UCSD-AML1 (cell line): ENCODE data around the gene MCU.
"Not testable (repeated sequence)": the region's sequence is repeated elsewhere in the genome, so short reads cannot be mapped to it uniquely, and the experiment has no call there.

Experiments
- DNase-seq: peaks from one replicate; lab custom pipeline; 2025; ENCODE audit not compliant: unreplicated experiment; lab: John Stamatoyannopoulos, UW

MCU gene

DNA sequence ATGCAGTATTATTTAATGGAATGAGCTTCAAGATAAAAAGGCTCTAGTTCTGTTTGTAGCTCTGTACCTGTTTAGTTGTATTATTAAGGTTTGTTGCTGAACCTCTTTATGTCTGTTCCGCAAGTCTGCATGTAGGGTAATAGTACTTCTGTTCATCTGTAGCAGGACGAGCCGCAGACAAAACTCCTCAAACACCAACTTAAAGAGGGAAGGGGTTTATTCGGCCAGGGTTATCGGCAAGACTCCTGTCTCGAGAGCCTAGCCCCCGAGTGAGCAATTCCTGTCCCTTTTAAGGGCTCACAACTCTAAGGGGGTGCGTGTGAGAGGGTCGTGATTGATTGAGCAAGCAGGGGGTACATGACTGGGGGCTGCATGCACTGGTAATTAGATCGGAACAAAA lies 67.0 kb downstream of the MCU start:
- DNase-seq: not testable (repeated sequence)

DNA sequence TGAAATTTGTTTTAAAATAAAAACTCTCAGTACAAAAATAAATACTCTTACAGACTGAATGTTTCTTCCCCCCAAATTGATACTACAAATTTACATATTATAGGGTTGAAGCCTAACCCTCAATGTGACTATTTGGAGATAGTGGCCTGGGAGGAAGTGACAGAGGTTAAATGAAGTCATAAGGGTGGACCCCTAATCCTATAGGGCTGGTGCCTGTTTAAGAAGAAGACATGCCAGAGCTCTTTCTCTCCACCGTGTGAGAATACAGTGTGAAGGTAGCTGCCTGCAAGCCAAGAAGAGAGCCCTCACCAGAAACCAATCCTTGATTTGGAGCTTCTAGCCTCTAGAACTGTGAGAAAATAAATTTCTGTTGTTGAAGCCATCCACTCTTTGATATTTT lies 67.6 kb downstream of the MCU start:
- no peak for DNase-seq

DNA sequence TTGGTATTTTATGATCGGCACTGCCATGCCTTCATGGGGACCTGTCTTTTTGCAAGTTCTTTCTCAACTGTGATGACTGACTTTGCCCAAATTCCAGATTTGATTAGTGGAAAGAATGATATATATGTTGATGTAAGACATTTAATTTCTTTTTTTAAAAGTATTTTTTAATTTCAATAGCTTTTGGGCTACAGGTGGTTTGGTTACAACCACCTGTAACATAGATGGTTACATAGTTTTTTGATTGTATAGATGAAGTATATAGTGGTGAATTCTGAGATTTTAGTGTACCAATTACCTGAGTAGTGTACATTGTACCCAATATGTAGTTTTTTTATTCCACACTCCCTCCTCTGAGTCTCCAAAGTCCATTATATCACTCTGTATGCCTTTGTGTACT lies 69.6 kb downstream of the MCU start:
- no peak for DNase-seq

DNA sequence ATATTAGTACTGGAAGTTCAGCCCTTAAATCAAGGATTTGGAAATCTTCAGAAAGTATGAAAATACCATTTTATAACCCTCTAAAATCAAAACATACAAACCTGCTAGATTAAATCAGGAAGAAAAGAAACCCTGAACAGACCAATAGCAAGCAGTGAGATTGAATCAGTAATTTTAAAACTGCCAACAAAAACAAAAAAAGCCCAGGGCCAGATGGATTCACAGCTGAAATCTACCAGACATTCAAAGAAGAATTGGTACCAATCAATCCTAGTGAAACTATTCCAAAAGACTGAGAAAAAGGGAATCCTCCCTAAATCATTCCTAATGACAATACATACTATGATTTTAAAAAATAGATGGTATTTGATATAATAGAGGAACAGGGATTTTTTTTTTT lies 70.1 kb downstream of the MCU start:
- DNase-seq: no peak

DNA sequence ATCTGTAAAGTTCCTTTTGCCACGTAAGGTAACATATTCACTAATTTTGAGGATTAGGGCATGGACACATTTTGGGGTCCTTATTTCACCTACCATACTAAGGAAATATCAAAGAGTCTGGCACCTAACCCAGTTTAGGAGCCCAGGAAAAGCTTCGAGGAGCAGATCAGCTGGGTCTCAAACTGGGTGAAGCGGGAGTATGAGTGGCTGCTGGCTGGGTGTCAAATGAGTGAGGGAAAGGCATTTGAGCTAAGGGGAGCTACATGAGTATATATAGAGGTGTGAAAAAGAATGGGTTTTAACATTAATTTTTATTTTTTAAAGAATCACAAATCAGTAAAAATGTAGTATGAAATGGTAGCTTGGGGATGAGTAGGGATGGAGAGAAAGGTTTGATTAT lies 71.3 kb downstream of the MCU start:
- no peak for DNase-seq

DNA sequence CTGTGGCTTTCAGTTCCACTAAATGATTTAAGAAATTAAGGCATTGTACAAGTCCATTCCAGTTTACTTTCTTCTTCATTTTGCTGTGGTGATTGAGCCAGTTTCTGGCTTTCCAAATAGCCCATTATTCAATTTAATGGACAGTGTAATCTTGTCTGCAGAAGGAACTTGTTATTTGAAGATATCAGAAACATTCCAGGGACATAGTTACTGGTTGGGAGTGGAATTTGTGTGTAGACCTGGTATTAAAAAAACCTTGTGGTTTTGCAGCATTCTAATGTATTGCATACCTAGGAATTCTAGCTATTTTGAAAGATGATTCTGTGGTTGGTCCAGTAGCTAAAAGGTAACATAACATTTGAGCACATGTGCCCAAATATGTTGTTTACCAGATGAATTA lies 72.2 kb downstream of the MCU start:
- no peak for DNase-seq

DNA sequence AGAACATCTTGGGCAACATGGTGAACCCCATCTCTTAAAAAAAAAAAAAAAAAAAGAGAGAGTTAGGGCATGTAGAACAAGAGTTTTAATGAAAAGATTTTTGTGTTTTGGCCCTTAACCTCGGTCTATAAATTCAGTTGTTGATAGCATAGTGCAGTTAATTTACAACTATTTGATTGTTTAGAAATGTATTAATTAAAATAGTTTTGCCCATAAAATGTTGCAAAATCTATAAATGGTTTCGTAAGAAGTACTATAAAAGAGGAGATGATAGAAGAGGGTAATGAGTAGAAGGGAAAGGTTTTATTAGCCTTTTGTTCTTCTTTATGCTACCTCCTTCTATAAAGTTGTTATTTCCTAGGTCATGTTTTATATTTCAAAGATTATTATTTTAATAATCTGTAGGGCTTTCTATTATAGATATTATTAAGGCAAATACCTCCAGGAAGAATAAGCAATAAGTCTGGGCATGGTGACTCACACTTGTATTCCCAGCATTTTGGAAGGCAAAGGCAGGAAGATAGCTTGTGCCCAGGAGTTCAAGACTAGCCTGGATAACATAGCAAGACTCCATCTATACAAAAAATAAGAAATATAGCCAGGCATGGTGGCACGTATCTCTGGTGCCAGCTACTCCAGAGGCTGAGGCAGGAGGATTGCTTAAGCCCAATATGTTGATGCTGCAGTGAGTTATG lies 73.3 kb downstream of the MCU start:
- DNase-seq: no peak

DNA sequence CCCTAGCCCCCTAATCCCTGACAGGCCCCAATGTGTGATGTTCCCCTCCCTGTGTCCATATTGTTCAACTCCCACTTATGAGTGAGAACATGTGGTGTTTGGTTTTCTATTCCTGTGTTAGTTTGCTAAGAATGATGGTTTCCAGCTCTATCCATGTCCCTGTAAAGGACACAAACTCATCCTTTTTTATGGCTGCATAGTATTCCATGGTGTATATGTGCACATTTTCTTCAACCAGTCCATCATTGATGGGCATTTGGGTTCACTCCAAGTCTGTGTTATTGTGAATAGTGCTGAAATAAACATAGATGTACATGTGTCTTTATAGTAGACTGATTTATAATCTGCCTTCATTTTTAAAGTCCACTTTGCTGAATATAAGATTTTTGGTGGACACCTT lies 79.3 kb downstream of the MCU start:
- not testable (repeated sequence) for DNase-seq

DNA sequence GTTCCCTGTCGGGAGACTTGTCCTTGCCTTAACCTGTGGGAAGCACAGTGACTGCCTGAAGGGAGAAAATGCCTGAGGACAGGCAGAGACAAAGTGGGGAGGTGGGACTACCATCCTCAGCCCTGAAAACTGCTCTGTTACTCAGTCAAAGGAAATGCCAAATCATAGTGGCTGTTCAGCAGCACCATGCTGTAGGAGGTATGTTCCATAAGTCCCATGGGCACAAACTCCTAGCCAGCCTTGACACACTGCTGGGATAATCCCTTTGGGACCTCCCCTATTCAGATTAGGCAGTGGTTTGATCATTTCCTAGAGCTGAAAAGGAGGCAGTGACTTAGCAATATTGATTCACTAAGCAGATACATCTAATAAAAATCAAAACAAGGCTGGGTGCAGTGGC lies 80.1 kb downstream of the MCU start:
- DNase-seq: no peak

DNA sequence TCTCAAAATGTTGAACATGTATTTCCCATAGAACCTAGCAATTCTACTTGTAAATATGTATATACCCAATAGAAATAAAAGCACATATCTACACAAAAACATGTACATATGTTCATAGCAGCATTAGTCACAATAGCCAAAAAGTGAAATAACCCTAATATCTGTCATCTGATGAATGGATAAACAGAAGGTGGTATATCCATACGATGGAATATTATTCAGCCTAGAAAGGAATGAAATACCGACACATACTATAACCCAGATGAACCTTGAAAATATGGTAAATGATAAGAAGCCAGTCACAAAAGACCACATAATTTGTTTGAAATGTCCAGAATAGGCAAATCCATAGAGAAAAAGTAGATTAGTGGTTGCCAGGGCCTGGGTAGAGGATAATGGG lies 87.9 kb downstream of the MCU start:
- no peak for DNase-seq

DNA sequence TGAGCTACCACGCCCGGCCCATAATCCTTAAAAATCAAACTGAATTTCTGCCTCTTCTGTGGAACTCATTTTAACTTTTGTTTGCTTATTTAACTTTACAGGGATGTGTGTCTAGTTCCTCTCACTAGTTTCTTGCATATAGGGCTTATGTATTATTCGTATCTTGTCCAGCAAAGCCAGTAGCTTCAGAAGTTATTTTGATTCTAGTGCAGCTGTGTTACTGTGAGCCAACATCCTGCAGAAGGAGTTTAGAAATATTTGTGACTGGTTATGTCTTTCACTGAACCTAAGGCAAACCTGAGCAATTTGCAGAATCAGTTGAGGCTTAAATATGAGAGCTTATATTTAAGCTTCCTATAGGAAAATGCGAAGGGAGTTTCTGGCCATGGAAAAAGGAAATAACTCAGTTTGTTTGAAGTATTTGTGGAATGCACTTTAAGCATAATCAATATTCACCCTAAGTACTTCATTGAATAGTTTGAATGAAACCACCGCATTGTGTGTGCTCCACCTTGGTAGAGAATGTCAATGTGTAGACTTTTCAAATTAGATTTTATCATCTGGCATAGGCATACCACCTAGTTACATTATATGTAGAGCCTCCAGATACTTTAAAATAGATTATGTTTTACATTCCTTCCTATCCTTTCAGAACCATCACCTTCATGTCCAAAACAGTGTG lies 90.8 kb downstream of the MCU start:
- no peak for DNase-seq

DNA sequence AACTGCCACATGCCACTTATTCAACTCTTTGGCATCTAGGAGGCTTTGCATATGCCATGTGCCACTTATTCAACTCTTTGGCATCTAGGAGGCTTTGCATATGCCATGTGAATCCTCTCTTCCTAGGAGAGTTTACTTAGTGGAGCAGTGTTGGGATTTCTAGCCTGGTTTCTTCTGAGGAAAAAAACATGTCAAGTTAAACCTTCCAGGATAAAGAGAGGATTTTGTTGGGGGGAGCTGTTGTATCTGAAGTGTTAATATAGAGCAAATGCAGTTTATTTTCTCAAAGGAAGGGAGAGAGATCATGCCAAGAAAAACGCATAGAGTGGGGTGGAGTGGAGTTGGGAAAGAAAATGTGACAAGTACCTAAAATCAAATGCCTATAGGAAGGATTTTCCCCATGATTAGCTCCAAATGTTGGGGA lies 91.5 kb downstream of the MCU start:
- DNase-seq: no peak

DNA sequence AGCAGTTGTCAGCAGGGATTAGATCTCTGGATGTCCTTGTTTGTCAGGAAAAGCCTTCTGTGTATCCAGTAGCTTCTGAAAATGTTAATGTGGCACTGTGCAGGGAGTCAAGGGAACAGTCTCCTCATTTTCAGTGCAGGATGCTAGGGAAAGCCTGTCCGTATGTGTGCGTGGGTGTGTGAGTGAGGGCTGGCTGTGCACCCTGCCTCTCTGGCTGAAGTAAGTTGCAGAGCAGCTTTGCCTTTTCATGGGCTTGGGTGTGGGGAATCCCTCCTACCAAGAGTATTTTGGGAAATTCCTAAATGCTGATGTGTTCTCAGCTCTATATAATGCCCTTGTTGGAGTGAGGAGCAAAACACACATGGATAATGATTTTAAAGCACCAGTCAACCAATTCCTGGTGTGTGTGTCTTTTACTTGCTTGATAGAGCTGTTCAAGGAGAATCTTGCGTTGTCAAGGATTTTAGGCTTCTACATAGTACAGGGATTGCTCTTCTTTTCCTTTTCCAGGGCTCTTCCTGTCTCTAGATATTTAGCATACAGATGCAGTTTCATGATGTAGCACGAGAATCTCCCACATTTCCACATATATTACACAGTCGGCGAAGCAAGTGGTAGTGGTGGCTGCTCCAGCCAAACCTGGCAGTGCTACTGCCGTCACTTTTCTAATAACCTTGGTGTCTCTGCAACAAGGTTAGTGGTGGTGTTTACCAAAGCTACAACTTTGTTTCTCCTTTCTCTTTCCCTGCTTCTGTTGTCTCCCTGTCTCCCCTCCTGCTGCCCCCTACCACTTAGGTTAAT lies 92.8 kb downstream of the MCU start:
- DNase-seq: no peak

DNA sequence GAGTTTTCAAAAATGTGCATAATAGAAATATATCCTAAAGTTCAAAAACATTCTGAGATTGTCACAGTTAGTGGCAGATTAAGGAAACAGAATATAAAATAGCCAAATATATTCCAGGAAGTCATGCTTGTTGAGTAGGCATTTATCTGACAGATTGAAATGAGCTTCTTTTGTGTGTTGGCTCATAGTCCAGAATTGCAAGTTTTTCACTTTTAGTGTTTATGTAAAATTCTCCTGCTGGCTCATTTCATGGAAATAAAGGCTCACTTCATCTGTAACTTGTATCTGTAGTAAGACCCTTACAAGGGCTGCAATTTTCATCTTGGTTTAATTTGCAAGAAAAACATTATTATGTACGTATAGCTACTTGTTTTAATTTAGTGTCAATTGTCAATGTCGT lies 93.5 kb downstream of the MCU start:
- no peak for DNase-seq

DNA sequence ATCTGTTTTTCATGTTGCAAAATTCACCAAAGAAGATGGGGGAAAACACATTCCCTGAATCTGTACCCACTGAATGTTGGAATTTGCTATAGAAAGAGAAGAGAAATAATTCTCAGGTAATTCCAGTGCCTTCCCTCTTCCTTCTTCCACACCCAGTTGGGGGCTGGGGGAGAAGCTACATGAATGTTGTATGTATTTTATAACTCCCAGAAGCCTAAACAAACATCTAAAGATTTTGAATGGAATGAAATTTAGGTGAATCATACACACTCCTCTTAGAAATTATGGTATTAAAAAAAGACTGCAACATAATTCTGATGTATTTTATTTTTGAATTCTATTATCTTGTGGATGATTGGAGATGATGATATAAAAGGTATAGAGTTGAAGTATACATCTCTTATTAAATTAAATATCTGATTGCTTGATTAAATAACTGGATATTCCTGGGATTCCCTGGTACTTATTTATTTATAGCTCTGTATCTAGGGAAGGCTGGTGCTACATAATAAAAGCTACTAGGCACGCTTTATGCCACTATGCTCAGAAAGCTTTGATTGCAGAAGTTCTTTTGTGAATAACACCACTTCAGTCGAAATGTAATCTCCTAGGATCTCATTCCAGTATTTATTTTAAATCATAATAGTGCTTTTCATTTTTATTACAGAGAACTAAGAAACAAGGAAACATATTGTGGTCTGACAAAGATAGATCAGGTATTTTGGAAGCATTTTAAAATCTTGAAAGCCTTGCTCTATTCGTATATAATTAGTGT lies 98.5 kb downstream of the MCU start:
- no peak for DNase-seq

DNA sequence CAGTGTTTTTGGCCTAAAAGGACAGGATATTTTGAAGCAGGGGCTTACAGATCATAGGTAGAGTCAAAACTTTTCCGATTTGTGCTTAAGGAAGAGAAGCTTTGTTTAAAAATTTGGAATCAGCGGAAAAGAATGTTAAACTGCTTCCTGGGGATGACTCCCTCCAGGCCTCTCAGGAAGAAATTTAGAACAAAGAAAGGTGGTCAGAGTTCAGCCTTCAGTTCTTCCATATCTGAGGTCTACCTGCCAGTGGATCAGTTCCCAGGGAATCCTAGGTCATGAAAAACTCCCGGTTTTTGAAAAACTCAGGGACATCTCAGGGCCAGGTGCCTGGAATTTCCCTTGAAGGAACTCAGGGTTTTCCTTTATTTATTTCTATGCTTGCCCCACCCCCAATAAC lies 100.3 kb downstream of the MCU start:
- no peak for DNase-seq

DNA sequence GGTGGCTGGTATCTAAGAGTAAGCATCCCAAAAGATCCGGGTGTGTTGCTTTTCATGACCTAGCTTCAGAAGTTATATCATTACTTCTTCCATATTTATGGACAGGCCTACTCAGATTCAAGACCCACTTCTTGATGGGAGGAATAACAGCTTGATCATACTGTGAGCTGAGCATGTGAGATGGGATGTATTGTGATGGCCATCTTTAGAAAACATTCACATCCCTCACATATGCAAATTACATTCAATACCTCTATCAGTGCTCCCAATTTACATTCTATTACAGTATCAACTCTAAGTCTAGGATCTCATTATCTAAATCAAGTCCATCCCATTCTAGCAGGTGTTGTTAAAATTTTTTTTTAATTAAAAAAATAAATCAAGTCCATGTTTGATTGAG lies 101.8 kb downstream of the MCU start:
- no peak for DNase-seq

DNA sequence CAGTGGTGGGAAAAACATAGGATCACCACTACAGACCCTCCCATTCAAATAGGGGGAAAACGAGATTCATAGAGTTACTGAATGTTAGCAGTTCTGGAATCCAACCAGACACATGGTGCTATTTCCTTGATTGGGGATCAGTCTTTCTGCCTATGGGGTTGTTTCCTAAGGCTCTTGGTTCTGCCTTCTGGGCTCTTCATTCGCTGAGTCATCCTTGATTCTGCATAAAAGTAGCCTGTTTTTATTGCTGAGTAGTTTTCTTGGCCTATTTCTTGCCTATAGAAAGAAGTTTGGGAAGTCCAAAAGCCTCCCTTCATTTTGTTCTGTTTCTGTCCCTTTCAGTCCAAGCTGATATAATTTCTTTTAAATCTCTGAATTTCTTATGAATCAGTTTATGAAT lies 102.3 kb downstream of the MCU start:
- DNase-seq: no peak

DNA sequence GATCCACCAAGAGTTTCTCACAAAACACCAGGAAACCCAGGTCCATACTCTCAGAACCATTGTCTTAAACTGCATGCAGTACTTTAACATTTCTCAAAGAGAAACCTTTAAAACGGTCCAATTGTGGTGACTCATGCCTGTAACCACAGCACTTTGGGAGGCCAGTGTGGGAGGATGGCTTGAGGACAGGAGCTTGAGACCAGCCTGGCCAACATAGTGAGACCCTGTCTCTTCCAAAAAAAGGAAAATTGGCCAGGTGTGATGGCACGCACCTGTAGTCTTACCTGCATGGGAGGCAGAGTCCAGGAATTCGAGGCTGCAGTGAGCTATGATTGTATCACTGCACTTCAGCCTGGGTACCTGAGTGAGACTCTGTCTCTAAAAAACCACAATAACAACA lies 104.1 kb downstream of the MCU start:
- no peak for DNase-seq

DNA sequence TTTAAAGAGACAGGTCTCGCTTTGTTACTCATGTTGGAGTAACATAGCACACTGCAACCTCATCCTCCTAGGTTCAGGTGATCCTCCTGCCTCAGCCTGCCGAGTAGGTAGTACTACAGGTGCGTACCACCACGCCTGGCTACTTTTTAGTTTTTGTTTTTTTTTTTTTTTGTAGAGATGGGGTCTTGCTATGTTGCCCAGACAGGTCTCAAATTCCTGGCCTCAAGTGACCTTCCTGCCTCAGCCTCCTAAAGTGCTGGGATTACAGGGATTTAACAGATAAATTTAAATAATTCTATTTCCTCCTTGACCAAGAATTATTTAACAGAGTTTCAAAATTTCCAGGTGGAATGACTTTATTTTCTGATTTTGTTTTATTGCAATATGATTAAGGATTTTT lies 104.6 kb downstream of the MCU start:
- DNase-seq: no peak

DNA sequence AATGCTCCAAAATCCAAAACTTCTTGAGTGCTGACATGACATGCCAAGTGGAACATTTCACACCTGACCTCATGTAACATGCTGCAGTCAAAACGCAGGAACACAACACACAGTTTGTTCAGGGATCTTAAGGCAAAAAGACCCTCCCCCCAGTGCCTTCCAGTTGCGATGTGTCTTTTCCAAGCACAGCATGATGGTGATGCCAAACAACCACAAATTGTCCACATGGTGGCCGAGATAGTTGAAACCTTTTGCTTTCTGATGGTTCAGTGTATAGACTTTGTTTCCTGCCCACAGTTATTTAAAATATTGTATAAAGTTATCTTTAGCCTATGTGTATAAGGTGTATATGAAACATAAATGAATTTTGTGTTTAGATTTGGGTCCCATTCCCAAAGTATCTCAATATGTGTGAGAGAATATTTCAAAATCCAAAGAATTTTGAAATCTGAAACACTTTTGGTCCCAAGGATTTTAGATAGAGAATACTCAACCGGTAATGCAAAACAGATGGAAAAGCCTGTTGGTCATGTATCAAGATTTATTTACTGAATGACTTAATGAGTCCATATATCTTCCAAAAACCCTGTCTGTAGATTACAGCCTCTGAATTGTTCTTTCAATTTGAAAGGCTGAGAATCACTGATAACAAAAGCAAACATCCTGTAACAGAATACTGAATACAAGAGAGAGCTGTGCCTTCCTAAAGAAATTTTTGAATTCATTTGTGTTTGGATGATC lies 108.2 kb downstream of the MCU start:
- no peak for DNase-seq
